DMS79 treated with DMSO at 0.1 percent for 48 hours (cell line): ENCODE results near the gene KLF9.

Source experiments
- DNase-seq: peaks from one replicate; lab custom pipeline; 2025; lab: John Stamatoyannopoulos, UW

KLF9 gene

DNA sequence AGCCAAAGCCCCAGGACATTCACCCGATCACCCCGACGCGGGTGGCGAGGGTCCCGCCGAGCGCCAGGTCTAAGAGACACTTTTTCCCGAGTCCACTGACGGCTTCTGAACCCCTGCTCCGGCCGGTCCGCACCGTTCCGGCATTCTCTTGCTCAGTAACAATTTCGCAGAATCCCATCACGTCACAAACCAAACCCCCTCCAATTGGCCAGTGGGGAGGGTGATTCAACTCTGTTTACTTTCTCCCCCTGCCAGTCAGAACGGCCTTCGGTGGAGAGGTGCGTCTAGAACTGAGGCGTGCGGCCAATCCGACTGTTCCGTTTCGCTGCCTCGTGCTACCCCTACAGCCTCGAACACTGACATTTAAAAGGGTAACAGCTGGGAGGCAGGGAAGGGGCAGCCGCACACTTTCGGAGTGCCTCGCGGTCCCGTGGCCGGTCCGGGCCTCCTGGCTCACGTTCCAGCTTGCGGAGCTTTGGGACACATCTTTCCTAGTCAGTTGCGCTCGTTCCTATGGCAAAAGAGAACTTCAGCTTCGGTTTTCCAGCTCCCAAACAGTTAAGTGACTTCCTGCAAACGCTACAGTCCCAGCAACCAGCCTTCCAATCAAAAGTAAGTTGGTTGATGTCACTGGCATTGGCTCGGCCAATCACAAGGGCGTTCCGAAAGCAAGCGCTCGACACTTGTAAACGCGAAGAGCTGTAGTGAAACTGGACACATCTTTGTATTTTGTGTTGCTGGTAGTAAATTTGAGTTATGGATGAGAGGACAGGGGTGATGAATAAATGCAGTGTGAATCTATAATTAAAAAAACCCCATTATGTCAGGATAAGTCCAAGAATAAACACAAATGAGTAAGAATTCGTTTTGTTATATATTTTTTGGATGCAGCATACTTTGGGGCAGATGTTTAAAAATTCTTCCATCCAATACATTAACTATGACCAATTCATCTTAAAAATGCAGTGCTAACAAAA, at the start of gene KLF9:
KLF9 (minus strand) TSS at position 859 of the 977 bp plus-strand sequence. CDS start 1,294 bp downstream, outside the sequence.
- DNase-seq: peak; percentile 45

DNA sequence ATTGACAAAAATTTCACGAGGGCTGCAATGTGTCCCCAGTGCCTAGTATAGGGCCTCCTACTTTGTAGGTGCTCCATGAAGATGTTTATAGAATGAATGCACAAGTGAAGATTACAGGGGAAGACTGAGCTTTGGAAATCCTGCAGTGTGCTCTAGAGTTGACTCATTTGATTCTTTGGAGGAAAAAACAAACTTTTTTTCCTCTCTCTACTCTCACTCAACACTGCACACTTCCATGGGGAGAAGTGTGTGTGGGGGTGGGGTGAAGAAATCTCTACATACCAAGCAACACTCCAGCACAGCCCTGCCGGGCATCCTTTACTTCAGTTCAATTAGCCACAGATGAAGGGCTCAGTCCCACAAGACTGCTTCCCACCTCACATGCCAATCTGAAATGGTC, 49.4 kb upstream of the KLF9 start:
- DNase-seq: no peak

GRCh38 chr9:70462300-70462699, 47.8 kb upstream of the KLF9 start:
- no peak for DNase-seq

- DNase-seq: no peak
Observed at GRCh38 chr9:70457235-70457634, 42.8 kb upstream of the KLF9 start.

DNA sequence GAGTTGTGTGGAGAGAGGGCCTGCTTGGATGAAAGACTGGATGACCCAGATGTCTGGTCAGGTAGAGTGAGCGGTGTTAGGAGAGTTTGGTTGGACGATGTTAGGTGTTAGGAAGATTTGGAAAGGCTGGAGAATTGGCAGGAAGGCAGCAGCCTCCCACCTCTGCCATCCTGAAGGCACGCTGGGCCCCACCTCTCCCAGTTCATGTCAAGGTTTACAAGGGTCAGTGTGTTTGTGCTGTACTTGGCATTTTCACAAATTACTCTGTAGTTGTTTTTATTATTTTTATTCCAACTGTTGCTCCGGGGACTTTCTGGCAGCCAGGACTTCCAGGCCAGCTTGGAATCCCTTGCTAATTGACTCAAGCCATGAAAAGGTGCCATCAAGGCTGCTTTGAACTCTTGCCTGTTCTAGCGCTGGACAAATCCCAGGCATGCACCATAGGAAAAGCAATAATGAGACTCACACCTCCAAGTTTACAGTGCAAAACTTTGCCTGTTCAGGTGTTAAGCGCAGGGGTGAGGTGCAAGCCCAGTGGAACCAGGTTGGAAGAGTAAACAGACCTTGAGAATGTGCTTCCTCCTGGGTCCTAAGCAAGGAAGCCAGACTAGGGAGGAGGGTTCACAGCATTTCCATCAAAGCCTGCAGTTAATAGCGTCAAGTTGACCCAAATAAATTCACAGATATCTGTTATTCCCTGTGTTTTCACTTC, 41.7 kb upstream of the KLF9 start:
- no peak for DNase-seq

DNA sequence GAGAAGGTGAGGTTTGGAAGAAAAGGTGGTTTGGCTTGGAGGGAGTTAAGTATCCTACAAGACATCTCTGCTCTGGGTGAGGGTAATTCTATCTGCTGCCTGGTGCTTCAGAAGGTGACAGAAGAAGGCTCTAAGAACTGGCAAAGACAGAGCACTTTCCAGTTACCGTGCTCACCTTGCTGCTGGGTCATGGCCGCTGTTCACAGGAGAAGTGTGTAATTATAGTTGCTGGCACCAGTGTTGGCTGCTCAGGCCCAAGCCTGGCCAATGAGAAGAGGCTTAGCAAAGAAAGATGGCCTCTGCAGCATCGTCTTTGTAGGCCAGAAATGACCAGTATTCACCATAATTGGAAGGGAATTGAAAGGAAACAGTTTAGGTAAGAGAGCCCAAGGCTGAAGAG, 37.9 kb upstream of the KLF9 start:
- no peak for DNase-seq

GRCh38 chr9:70451765-70452164, 37.3 kb upstream of the KLF9 start:
- DNase-seq: no peak

DNA sequence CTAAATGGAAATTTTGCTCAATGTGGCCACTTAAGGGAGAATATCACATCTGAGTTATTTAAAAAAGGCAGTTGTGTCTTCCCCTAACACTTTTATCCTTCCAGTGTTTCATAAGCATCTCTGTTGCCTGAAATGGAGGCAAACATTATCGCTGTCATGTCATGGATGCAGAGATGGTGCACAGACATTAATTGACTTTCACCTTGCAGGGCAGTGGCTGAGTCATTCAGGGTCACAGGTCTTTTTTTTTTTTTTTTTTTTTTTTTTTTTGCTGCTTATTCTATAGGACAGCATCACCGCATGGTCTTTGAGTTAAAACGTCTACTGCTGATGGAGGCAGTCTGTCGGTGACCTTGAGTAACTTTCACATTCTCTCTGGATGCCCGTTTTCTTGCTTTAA, 36.3 kb upstream of the KLF9 start:
- DNase-seq: no peak

DNA sequence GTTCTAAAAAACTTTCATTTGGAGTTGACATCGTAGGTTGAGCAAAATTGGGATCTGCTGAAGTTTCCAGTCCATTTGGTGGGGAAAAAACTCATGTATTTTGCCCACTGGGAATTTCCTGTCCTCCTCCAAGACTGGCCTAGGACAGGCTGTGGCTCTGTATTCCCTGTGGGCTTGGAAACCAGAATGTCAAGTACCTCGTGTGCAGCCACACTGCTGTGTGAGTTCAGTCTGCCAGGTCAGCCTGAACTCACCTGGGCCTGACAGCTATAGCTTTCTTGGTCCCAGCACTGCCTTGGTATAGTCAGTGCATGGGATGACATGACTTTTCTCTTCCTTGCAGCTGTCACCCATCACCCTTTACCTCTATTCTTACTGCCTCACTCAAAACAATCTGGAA, 35.0 kb upstream of the KLF9 start:
- no peak for DNase-seq

GRCh38 chr9:70448919-70449318, 34.5 kb upstream of the KLF9 start:
- DNase-seq: no peak

DNA sequence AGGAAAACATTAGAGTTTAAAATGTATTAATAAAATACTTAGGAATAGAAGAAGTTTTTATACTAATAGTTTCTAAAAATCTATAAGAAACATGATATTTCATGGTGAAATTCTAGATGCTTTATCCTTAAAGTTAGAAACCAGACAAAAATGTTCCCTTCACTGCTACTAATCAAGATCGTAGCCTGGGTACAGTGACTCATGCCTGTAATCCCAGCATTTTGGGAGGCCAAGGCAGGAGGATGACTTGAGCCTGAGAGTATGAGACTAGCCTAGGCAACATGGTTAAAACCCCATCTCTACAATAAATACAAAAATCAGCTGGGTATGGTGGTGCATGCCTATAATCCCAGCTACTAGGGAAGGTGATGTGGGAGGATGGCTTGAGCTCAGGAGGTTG, 30.4 kb upstream of the KLF9 start:
- no peak for DNase-seq

- no peak for DNase-seq
Observed at GRCh38 chr9:70442328-70442848, 27.9 kb upstream of the KLF9 start.

- DNase-seq: no peak
Observed at GRCh38 chr9:70441622-70442021, 27.2 kb upstream of the KLF9 start.

- DNase-seq: no peak
Observed at GRCh38 chr9:70439991-70440706, 25.7 kb upstream of the KLF9 start.

GRCh38 chr9:70438341-70438928, 24.0 kb upstream of the KLF9 start:
- DNase-seq: no peak

DNA sequence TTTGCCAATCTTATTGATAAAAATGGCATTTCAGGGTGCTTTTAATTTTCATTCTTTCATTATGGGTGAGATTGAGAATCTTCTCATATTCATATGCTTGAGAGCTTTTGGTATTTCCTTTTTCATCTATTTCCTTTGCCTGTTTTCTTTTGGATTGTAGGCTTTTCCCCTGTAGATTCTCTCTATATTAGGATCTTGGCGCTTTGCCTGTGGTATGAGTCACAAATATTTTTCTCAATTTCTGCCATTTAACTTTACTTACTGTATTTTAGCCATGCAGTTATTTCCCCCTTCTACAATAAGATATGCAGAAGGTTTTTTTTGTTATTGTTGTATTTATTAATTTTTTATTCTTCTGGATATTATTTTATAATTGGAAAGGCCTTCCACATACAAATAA, 21.5 kb upstream of the KLF9 start:
- DNase-seq: no peak

DNA sequence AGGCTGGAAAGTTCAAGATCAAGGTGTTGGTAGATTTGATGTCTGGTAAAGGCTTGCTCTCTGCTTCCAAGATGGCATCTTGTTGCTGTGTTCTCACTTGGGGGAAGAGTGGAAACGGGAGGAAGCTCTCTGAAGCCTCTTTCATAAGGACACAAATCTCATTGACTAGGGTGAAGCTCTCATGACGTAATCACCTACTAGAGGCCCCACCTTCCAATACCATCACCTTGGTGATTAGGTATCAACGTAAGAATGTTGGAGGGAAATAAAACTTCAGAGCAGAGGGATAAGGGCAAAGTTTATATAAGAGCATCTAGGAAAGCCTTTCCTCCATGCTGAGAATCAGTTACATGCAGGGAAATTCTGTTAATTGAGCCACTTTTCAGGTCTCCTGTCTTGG, 15.4 kb upstream of the KLF9 start:
- DNase-seq: no peak

DNA sequence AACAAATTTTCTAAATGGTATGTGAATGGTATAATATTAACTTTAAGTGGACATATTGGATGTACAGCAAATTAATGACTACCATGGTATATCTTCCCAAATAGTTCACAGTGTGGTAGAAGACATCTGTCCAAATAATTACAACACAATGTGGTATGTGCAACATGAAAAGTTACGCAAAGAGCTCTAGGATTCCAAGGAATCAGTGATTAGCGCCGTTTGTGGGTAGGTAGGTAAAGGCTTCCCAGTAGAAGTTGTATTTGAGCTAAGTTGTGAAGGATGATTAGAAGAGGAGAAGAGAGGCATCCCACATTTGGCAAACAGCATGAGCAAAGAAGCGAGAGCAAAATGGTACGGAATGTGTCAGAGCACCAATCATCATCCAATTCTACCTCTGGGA, 14.3 kb upstream of the KLF9 start:
- DNase-seq: no peak

GRCh38 chr9:70427161-70427945, 12.9 kb upstream of the KLF9 start:
- DNase-seq: no peak

GRCh38 chr9:70425192-70425591, 10.7 kb upstream of the KLF9 start:
- no peak for DNase-seq

GRCh38 chr9:70422371-70423043, 8.1 kb upstream of the KLF9 start:
- no peak for DNase-seq
